ENCODE measurements around the gene POC1B. TPM values are rescaled to one million over a fixed set of nuclear protein-coding genes. Genes with fewer than 3 reads are reported as not detected.

Gene POC1B
- total RNA-seq, 4 donors from 2014 or later = 7.3 to 8.9 (median 7.8) TPM

GRCh38 chr12:89386138-89386537, 139.7 kb downstream of the POC1B start:
- no peak overlapping the region for H3K4me3 ChIP-seq
- no peak for TF ChIP-seq CTCF (IDR thresholded peaks at IDR 0.05 in 4 of 5, conservative IDR thresholded peaks at IDR 0.05 in 1 of 5)
- H3K9me3 ChIP-seq = no peaks in the 10 kb centered on the region
- intact Hi-C loops (cut with DNase I; ENCODE audit: low total_unique reads) = no loop called here
- no peak overlapping the region for H3K27ac ChIP-seq
- H3K4me1 ChIP-seq = peaks cover 5 to 22% of the 10 kb centered on the region in 2 donors
- no peak for ATAC-seq
- H3K36me3 ChIP-seq = no peaks in the 10 kb centered on the region
- in situ Hi-C loops (cut with MboI; ENCODE audit: low sequenced_read_pairs in 4 of 4) = loop anchor here in 1 of 4 donors (25.0 kb wide), 1 partner anchor 99 kb away; no protein-coding TSS in a partner anchor
- no peak for DNase-seq
- H3K27me3 ChIP-seq = no peaks in the 10 kb centered on the region

GRCh38 chr12:89384807-89385206, 141.0 kb downstream of the POC1B start:
- peaks cover 5 to 11% of the 10 kb centered on the region in 2 donors for H3K4me1 ChIP-seq
- no peaks in the 10 kb centered on the region for H3K27me3 ChIP-seq
- H3K9me3 ChIP-seq = no peaks in the 10 kb centered on the region
- DNase-seq = no peak
- H3K36me3 ChIP-seq = no peaks in the 10 kb centered on the region
- in situ Hi-C loops (cut with MboI; ENCODE audit: low sequenced_read_pairs in 4 of 4) = loop anchor here in 1 of 4 donors (25.0 kb wide), 1 partner anchor 98 kb away; no protein-coding TSS in a partner anchor
- no peak for ATAC-seq
- H3K4me3 ChIP-seq = no peak overlapping the region
- intact Hi-C loops (cut with DNase I; ENCODE audit: low total_unique reads) = no loop called here
- TF ChIP-seq CTCF (IDR thresholded peaks at IDR 0.05 in 4 of 5, conservative IDR thresholded peaks at IDR 0.05 in 1 of 5) (no peak), POLR2A (IDR thresholded peaks at IDR 0.05) (no peak)
- H3K27ac ChIP-seq = no peak overlapping the region

- ATAC-seq (peak; percentile 66 to 71), DNase-seq (peak; percentile 23 to 26)
Observed at GRCh38 chr12:89384050-89384758, 141.6 kb downstream of the POC1B start.

GRCh38 chr12:89383235-89384049, 142.4 kb downstream of the POC1B start:
- DNase-seq = no peak
- Histone ChIP-seq H3K4me1 (peaks cover 5% of the 10 kb centered on the region in 2 donors), H3K27ac (peak overlapping the region in 1 of 4 donors; percentile 13)

More at GRCh38 chr12:89384050-89384758, 141.6 kb downstream of the POC1B start:
- Histone ChIP-seq H3K27me3 (no peaks in the 10 kb centered on the region), H3K36me3 (no peaks in the 10 kb centered on the region), H3K4me1 (peaks cover 5% of the 10 kb centered on the region in 2 donors), H3K27ac (peak overlapping the region in 1 of 4 donors; percentile 24), H3K9me3 (no peaks in the 10 kb centered on the region), H3K4me3 (no peak overlapping the region)
- TF ChIP-seq CTCF (IDR thresholded peaks at IDR 0.05 in 4 of 5, conservative IDR thresholded peaks at IDR 0.05 in 1 of 5) = no peak
- TF ChIP-seq POLR2A (IDR thresholded peaks at IDR 0.05) = no peak
- intact Hi-C loops (cut with DNase I; ENCODE audit: low total_unique reads) (no loop called here), in situ Hi-C loops (cut with MboI; ENCODE audit: low sequenced_read_pairs in 4 of 4) (loop anchor here in 1 of 4 donors (25.0 kb wide), 1 partner anchor 97 kb away; no protein-coding TSS in a partner anchor)

More at GRCh38 chr12:89383235-89384049, 142.4 kb downstream of the POC1B start:
- intact Hi-C loops (cut with DNase I; ENCODE audit: low total_unique reads) = no loop called here
- no peaks in the 10 kb centered on the region for H3K27me3 ChIP-seq
- in situ Hi-C loops (cut with MboI; ENCODE audit: low sequenced_read_pairs in 4 of 4) = loop anchor here in 1 of 4 donors (25.0 kb wide), 1 partner anchor 96 kb away; no protein-coding TSS in a partner anchor
- H3K9me3 ChIP-seq = no peaks in the 10 kb centered on the region
- peak; percentile 48 to 53 for ATAC-seq
- TF ChIP-seq POLR2A (IDR thresholded peaks at IDR 0.05) = no peak
- TF ChIP-seq CTCF (IDR thresholded peaks at IDR 0.05 in 4 of 5, conservative IDR thresholded peaks at IDR 0.05 in 1 of 5) = no peak
- H3K36me3 ChIP-seq = no peaks in the 10 kb centered on the region
- no peak overlapping the region for H3K4me3 ChIP-seq
